Measurements from ENCODE around the gene RBM19.

Gene RBM19

DNA sequence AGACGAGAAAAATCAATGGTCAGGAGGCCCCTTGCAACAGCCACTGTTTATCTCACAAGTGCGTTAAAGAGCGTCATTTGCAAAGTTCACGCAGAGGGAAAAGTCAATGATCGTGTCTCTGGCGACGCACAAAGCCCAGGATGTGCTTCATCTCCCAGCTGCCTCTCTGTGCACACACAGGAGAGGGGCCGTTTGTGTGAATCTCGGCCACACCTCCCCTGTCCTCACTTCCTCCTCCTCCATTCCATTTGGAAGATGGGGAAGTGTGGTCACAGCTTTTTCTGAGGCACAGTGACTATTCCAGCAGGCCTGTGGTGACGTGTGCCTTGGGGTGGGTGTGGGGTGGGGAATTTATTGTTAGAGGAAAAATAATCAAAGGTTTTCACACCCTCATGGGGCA lies 90.4 kb downstream of the RBM19 start:
- no peak for ATAC-seq (ENCODE audit: low read depth)
- H3K27ac ChIP-seq (ENCODE audit: poor library complexity, severe bottlenecking), result no peak overlapping the region
- TF ChIP-seq, protein P1, sequence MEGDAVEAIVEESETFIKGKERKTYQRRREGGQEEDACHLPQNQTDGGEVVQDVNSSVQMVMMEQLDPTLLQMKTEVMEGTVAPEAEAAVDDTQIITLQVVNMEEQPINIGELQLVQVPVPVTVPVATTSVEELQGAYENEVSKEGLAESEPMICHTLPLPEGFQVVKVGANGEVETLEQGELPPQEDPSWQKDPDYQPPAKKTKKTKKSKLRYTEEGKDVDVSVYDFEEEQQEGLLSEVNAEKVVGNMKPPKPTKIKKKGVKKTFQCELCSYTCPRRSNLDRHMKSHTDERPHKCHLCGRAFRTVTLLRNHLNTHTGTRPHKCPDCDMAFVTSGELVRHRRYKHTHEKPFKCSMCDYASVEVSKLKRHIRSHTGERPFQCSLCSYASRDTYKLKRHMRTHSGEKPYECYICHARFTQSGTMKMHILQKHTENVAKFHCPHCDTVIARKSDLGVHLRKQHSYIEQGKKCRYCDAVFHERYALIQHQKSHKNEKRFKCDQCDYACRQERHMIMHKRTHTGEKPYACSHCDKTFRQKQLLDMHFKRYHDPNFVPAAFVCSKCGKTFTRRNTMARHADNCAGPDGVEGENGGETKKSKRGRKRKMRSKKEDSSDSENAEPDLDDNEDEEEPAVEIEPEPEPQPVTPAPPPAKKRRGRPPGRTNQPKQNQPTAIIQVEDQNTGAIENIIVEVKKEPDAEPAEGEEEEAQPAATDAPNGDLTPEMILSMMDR (IDR thresholded peaks at IDR 0.05; ENCODE audit: poor library complexity, severe bottlenecking), result no peak

DNA sequence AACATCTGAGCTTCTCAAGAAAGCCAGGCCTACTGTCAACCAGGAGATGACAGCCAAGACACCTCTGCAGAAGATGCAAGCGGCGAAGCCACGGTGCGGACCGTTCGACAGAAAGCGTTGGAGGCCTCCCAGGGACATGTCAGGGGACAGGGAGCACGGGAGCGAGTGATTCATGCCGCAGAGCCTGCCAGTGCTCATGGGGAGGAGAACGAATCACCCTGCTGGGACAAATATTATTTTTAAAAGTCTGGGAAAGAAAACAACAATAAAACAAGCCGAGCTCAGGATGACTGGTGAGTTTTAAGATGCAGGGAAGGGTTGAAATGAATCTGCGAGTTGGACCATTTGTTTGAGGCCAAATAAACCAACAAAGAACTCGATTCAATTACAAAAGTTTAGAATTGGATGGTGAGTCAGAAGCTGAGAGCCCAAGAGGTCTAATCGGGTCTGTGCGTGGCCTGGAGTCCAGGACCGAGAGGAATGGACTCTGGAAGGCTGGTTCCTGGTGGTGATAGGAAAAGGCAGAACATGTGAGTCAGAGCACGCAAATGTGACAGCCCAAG lies 91.0 kb downstream of the RBM19 start:
- H3K36me3 ChIP-seq (ENCODE audit: low read depth), result no peaks in the 10 kb centered on the region
- no peaks in the 10 kb centered on the region for H3K4me1 ChIP-seq (ENCODE audit: insufficient read depth, poor library complexity, severe bottlenecking)
- DNase-seq (ENCODE audit: low spot score), result no peak
- H3K4me3 ChIP-seq (ENCODE audit: severe bottlenecking), result no peak overlapping the region
- H3K9me3 ChIP-seq (ENCODE audit: severe bottlenecking), result no peaks in the 10 kb centered on the region
- H3K27ac ChIP-seq (ENCODE audit: poor library complexity, severe bottlenecking), result no peak overlapping the region
- TF ChIP-seq, protein P1 (IDR thresholded peaks at IDR 0.05; ENCODE audit: poor library complexity, severe bottlenecking), result no peak
- no peak for ATAC-seq (ENCODE audit: low read depth)
- no peaks in the 10 kb centered on the region for H3K27me3 ChIP-seq (ENCODE audit: insufficient read depth, poor library complexity, severe bottlenecking)

More for the DNA sequence above, 90.4 kb downstream of the RBM19 start:
- Histone ChIP-seq H3K36me3 (ENCODE audit: low read depth) (no peaks in the 10 kb centered on the region), H3K4me1 (ENCODE audit: insufficient read depth, poor library complexity, severe bottlenecking) (no peaks in the 10 kb centered on the region), H3K27me3 (ENCODE audit: insufficient read depth, poor library complexity, severe bottlenecking) (no peaks in the 10 kb centered on the region), H3K9me3 (ENCODE audit: severe bottlenecking) (no peaks in the 10 kb centered on the region), H3K4me3 (ENCODE audit: severe bottlenecking) (no peak overlapping the region)
- no peak for DNase-seq (ENCODE audit: low spot score)

DNA sequence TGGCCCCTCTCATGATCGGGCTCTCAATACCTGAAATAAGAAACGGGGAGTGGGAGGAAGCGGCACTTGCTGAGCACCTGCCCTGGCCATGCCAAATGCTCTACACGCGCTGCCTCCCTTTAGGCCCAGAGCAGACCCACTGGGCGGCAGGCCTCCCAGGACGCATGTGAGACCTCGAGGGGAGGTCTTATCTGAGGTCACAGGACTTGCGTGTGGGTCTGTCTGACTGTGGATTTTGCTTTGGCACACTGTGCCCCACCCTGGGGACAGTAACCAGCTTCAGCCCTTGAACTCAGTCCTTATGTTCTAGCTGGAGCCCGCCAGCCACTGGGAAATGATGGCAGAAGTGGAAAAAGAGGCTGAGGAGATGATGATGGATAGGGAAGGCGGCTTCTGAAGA lies 91.8 kb downstream of the RBM19 start:
- H3K4me3 ChIP-seq (ENCODE audit: severe bottlenecking), result no peak overlapping the region
- no peak overlapping the region for H3K27ac ChIP-seq (ENCODE audit: poor library complexity, severe bottlenecking)
- H3K4me1 ChIP-seq (ENCODE audit: insufficient read depth, poor library complexity, severe bottlenecking), result no peaks in the 10 kb centered on the region
- no peaks in the 10 kb centered on the region for H3K9me3 ChIP-seq (ENCODE audit: severe bottlenecking)
- H3K27me3 ChIP-seq (ENCODE audit: insufficient read depth, poor library complexity, severe bottlenecking), result no peaks in the 10 kb centered on the region
- no peaks in the 10 kb centered on the region for H3K36me3 ChIP-seq (ENCODE audit: low read depth)
- TF ChIP-seq, protein P1 (IDR thresholded peaks at IDR 0.05; ENCODE audit: poor library complexity, severe bottlenecking), result no peak
- ATAC-seq (ENCODE audit: low read depth) (no peak), DNase-seq (ENCODE audit: low spot score) (no peak)

DNA sequence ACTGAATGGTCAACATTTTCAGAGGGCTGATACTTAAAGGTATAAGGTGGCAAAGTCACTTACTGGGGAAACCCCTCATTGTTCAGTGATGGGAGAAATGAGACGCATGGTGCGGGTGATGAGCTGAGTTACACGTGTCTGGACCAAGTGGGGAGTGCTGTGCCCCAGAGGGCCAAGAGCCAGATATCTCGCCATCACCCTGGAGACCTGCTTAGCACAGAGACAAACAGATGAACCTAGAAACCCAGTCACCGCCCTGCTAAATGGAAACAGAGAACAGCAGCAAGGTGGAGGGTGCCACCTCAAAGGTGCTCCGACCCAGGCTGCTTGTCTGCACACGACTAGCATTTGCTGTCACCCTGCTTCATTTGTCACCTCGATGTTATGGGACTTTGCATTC lies 92.4 kb downstream of the RBM19 start:
- H3K4me1 ChIP-seq (ENCODE audit: insufficient read depth, poor library complexity, severe bottlenecking), result no peaks in the 10 kb centered on the region
- H3K4me3 ChIP-seq (ENCODE audit: severe bottlenecking), result no peak overlapping the region
- TF ChIP-seq, protein P1 (IDR thresholded peaks at IDR 0.05; ENCODE audit: poor library complexity, severe bottlenecking), result no peak
- no peaks in the 10 kb centered on the region for H3K9me3 ChIP-seq (ENCODE audit: severe bottlenecking)
- DNase-seq (ENCODE audit: low spot score) (no peak), ATAC-seq (ENCODE audit: low read depth) (no peak)
- H3K27ac ChIP-seq (ENCODE audit: poor library complexity, severe bottlenecking), result no peak overlapping the region
- no peaks in the 10 kb centered on the region for H3K36me3 ChIP-seq (ENCODE audit: low read depth)
- no peaks in the 10 kb centered on the region for H3K27me3 ChIP-seq (ENCODE audit: insufficient read depth, poor library complexity, severe bottlenecking)

DNA sequence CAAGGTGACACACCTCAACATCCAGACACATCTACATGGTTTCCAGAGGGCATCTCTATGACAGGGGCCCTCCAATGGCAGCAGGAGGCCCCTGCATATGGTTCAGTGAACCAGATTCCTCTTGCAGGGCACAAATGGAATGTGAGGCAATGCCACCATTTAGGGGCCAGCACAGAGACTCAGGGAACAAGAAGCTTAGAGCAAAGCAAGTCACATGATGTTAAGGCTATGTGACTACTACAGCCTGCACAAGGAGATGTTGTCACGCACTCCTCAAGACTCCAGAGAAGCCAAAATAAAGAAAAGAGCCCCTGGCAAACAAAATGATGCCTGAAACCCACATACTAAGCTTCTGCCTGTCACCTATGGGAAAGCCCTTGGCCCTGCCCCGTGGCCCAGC lies 95.2 kb downstream of the RBM19 start:
- no peaks in the 10 kb centered on the region for H3K4me1 ChIP-seq (ENCODE audit: insufficient read depth, poor library complexity, severe bottlenecking)
- no peak overlapping the region for H3K27ac ChIP-seq (ENCODE audit: poor library complexity, severe bottlenecking)
- TF ChIP-seq, protein P1 (IDR thresholded peaks at IDR 0.05; ENCODE audit: poor library complexity, severe bottlenecking), result no peak
- no peaks in the 10 kb centered on the region for H3K9me3 ChIP-seq (ENCODE audit: severe bottlenecking)
- ATAC-seq (ENCODE audit: low read depth), result no peak
- no peaks in the 10 kb centered on the region for H3K36me3 ChIP-seq (ENCODE audit: low read depth)
- H3K27me3 ChIP-seq (ENCODE audit: insufficient read depth, poor library complexity, severe bottlenecking), result no peaks in the 10 kb centered on the region
- H3K4me3 ChIP-seq (ENCODE audit: severe bottlenecking), result no peak overlapping the region
- DNase-seq (ENCODE audit: low spot score), result no peak

Data from RWPE2 (cell line).